Stimulated activated CD4-positive, alpha-beta T cell treated with anti-CD3 and anti-CD28 coated beads, Interleukin-15, amount 100 ng/mL, for 1 hour (primary cell): ENCODE measurements around the gene TMPRSS12.
"Not testable (repeated sequence)": the region's sequence is repeated elsewhere in the genome, so short reads cannot be mapped to it uniquely, and the experiment has no call there.

Experiments used
- DNase-seq, 2 donors: peaks; one replicate each; pipeline ENCODE4 v3.0.0-alpha.2; 2020; ENCODE audit warnings: low read depth in 1 of 2, low spot score in 1 of 2

The TMPRSS12 gene

GRCh38 chr12:50842637-50843493 lies at the start of gene TMPRSS12:
TSS of gene TMPRSS12 (plus strand) at chr12:50842926. CDS start at chr12:50842965, 39 bp downstream.
- no peak for DNase-seq

- no peak for DNase-seq
Measured at GRCh38 chr12:50799908-50800307, 42.8 kb upstream of the TMPRSS12 start.

- no peak for DNase-seq
Measured at GRCh38 chr12:50803230-50803875, 39.4 kb upstream of the TMPRSS12 start.

- no peak for DNase-seq
Measured at GRCh38 chr12:50806176-50806575, 36.5 kb upstream of the TMPRSS12 start.

- DNase-seq = not testable (repeated sequence)
Measured at GRCh38 chr12:50809131-50809530, 33.6 kb upstream of the TMPRSS12 start.

- DNase-seq = not testable (repeated sequence)
Measured at GRCh38 chr12:50814921-50815320, 27.8 kb upstream of the TMPRSS12 start.

- DNase-seq = no peak
Measured at GRCh38 chr12:50820177-50820576, 22.5 kb upstream of the TMPRSS12 start.

GRCh38 chr12:50822082-50822481 lies 20.6 kb upstream of the TMPRSS12 start:
- no peak for DNase-seq

GRCh38 chr12:50823724-50824123 lies 19.0 kb upstream of the TMPRSS12 start:
- not testable (repeated sequence) for DNase-seq

GRCh38 chr12:50824914-50825313 lies 17.8 kb upstream of the TMPRSS12 start:
- DNase-seq = no peak

GRCh38 chr12:50825372-50825838 lies 17.3 kb upstream of the TMPRSS12 start:
- no peak for DNase-seq

- no peak for DNase-seq
Measured at GRCh38 chr12:50828121-50828520, 14.6 kb upstream of the TMPRSS12 start.

- DNase-seq = no peak
Measured at GRCh38 chr12:50828886-50829285, 13.8 kb upstream of the TMPRSS12 start.

GRCh38 chr12:50833801-50834200 lies 8.9 kb upstream of the TMPRSS12 start:
- not testable (repeated sequence) for DNase-seq

- DNase-seq = no peak
Measured at GRCh38 chr12:50839042-50839441, 3.7 kb upstream of the TMPRSS12 start.

- no peak for DNase-seq
Measured at GRCh38 chr12:50840809-50841487, 1.8 kb upstream of the TMPRSS12 start.

GRCh38 chr12:50841716-50842531 lies 802 bp upstream of the TMPRSS12 start:
- no peak for DNase-seq

- DNase-seq = no peak
Measured at GRCh38 chr12:50845021-50845647, 2.4 kb downstream of the TMPRSS12 start.

GRCh38 chr12:50848963-50849362 lies 6.2 kb downstream of the TMPRSS12 start:
- no peak for DNase-seq

- DNase-seq = not testable (repeated sequence)
Measured at GRCh38 chr12:50855218-50855617, 12.5 kb downstream of the TMPRSS12 start.
